ENCODE results near the gene BIRC6.

BIRC6 gene

DNA sequence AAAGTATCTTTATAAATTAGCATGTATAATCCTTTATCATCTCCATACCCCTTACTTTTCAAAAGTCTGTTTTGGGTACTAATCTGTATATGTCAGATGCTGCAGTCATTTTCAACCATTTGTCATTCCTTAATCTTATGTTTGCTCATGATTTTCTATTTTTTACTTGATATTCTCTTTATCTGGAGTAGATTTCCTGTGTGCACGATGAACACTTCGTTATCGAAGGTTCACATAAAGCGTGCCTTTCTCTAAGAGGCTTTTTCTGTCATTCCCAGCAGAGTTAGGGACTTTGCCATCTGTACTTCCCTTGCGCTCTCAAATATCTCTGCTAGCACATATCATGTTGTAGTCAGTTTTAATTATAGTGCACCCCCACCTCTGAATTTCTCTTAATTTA lies 123.2 kb downstream of the BIRC6 start:
- Mint-ChIP-seq H3K4me3 (no peak overlapping the region), H3K9me3 (no peaks in the 10 kb centered on the region), H3K4me1 (no peaks in the 10 kb centered on the region), H3K27me3 (no peaks in the 10 kb centered on the region), H3K36me3 (peaks cover 22% of the 10 kb centered on the region), H3K27ac (no peak overlapping the region)
- DNase-seq (ENCODE audit: low spot score in 2 of 2) (no peak), ATAC-seq (ENCODE audit: low read depth) (no peak)

DNA sequence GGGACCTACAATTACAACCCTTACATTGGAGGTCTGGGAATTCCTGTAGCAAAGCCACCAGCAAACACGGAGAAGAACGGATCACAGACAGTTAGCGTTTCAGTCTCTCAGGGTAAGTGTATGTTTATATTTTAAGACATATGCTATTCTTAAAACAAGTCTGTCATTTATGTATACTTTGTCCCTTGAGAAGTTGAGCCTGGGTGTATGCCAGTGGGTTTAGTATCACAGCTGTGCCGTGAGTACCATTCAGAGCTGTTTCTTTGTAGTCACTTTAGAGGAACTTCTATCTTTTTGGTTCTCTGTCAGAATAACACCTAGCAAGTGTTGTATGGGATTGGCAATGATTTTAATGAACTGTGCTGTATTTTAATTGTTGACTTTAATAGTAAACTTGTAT lies 125.6 kb downstream of the BIRC6 start:
- no peaks in the 10 kb centered on the region for H3K27me3 Mint-ChIP-seq
- no peak overlapping the region for H3K4me3 Mint-ChIP-seq
- H3K4me1 Mint-ChIP-seq: no peaks in the 10 kb centered on the region
- ATAC-seq (ENCODE audit: low read depth) (no peak), DNase-seq (ENCODE audit: low spot score in 2 of 2) (no peak)
- H3K27ac Mint-ChIP-seq: no peak overlapping the region
- peaks cover 35% of the 10 kb centered on the region for H3K36me3 Mint-ChIP-seq
- no peaks in the 10 kb centered on the region for H3K9me3 Mint-ChIP-seq

DNA sequence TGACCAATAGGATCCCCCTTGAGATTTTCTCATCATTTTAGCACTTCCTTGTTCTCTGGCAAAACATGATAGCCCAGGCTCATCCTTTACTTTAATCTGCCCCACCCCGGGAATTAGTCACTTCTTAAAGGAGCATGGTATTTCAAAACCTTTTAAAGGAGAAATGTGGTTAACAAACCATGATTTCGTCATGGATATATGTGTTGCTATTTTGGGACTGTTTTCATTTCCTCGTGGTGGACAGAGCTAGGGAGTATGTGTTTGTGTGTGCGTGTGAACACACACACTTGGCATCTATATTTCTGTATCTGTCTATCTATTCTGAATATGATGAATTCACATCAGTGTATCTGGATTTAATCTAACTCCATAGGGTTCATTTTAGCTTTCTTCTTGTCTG lies 128.1 kb downstream of the BIRC6 start:
- Mint-ChIP-seq H3K4me1 (no peaks in the 10 kb centered on the region), H3K9me3 (no peaks in the 10 kb centered on the region), H3K4me3 (no peak overlapping the region), H3K36me3 (peaks cover 37% of the 10 kb centered on the region), H3K27ac (peak overlapping the region; percentile 82), H3K27me3 (no peaks in the 10 kb centered on the region)
- DNase-seq (ENCODE audit: low spot score in 2 of 2) (no peak), ATAC-seq (ENCODE audit: low read depth) (no peak)

DNA sequence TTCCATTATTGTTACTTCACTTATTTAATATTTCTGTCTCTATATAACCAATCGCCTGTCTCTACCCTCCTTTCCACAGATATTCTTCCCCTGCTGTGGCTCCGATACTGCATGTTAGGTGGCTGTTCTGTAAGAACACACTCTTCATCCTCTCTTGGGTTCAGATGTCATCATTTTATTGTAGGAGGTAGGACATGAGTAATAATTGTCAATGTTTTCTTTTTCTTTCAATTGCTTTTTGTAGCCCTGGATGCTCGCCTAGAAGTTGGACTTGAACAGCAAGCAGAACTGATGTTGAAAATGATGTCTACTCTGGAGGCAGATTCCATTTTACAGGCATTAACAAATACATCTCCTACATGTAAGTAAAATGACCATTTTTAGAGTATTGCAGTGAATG lies 128.6 kb downstream of the BIRC6 start:
- no peak for ATAC-seq (ENCODE audit: low read depth)
- DNase-seq (ENCODE audit: low spot score in 2 of 2): no peak
- H3K36me3 Mint-ChIP-seq: peaks cover 32% of the 10 kb centered on the region
- H3K27me3 Mint-ChIP-seq: no peaks in the 10 kb centered on the region
- peak overlapping the region; percentile 82 for H3K27ac Mint-ChIP-seq
- H3K4me1 Mint-ChIP-seq: no peaks in the 10 kb centered on the region
- H3K4me3 Mint-ChIP-seq: no peak overlapping the region
- no peaks in the 10 kb centered on the region for H3K9me3 Mint-ChIP-seq

DNA sequence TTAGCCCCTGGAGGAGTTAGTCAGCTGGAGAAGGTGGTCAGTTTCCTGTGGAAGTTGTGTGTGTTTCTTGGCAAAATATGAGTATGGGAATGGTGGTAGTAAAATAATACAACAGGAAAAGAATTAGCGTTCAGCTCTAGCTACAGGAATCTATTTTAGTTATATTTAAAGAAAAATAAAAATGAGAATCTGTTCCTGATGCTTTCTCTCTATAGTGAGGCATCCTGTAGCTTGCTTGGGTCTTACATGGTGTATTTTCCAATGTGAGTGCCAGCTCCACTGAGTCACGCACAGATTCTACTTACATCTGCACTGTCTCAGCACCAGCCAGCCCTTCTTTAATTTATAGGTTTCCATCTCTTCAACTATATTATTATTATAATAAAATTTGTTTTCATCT lies 132.2 kb downstream of the BIRC6 start:
- H3K4me3 Mint-ChIP-seq: no peak overlapping the region
- ATAC-seq (ENCODE audit: low read depth) (no peak), DNase-seq (ENCODE audit: low spot score in 2 of 2) (no peak)
- H3K9me3 Mint-ChIP-seq: no peaks in the 10 kb centered on the region
- no peaks in the 10 kb centered on the region for H3K4me1 Mint-ChIP-seq
- peaks cover 27% of the 10 kb centered on the region for H3K36me3 Mint-ChIP-seq
- H3K27me3 Mint-ChIP-seq: no peaks in the 10 kb centered on the region
- H3K27ac Mint-ChIP-seq: no peak overlapping the region

GRCh38 chr2:32491346-32491745 lies 134.5 kb downstream of the BIRC6 start:
- no peak overlapping the region for H3K27ac Mint-ChIP-seq
- peaks cover 13% of the 10 kb centered on the region for H3K36me3 Mint-ChIP-seq
- no peak overlapping the region for H3K4me3 Mint-ChIP-seq
- ATAC-seq (ENCODE audit: low read depth) (no peak), DNase-seq (ENCODE audit: low spot score in 2 of 2) (no peak)
- no peaks in the 10 kb centered on the region for H3K27me3 Mint-ChIP-seq
- H3K4me1 Mint-ChIP-seq: no peaks in the 10 kb centered on the region
- no peaks in the 10 kb centered on the region for H3K9me3 Mint-ChIP-seq

- ATAC-seq (ENCODE audit: low read depth): no peak
- no peak for DNase-seq (ENCODE audit: low spot score in 2 of 2)
- Mint-ChIP-seq H3K27me3 (no peaks in the 10 kb centered on the region), H3K4me3 (no peak overlapping the region), H3K36me3 (peaks cover 16% of the 10 kb centered on the region), H3K4me1 (peaks cover 6% of the 10 kb centered on the region), H3K9me3 (no peaks in the 10 kb centered on the region), H3K27ac (no peak overlapping the region)
These were observed 138.3 kb downstream of the BIRC6 start for GRCh38 chr2:32495139-32495538.

DNA sequence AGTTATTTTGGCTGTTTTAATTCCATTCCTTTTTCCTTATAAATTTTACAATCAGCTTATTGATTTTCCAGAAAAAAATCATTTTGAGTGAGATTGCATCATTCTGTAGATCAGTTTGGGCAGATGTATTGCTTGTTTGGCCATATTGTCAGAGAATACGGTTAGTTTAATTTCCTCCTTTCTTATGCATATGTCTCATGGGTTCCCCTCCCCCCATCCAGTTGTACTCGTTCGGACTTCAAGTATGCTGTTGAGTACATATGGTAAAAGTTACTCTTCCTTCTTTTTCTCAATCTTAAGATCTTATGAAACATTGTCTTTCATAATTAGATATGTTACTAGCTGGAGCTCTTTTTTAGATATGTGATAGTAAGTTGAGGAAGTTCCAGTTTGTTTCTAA lies 139.8 kb downstream of the BIRC6 start:
- Mint-ChIP-seq H3K9me3 (no peaks in the 10 kb centered on the region), H3K36me3 (peaks cover 16% of the 10 kb centered on the region)

DNA sequence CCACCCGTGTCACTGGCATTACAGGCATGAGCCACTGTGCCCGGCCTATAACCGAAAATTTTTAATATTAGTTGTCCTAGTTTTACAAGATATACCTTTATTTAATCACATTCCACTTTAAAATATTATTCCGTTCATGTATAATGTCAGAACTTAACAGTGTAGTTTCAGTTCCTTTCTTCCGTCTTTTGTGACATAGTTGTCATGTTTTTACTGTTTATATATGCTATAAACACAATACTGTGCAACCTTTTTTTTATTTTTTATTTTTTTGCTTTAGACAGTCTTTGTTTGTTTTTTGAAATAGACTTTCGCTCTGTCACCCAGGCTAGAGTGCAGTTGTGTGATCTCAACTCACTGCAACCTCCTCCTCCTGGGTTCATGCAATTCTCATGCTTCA lies 141.5 kb downstream of the BIRC6 start:
- H3K36me3 Mint-ChIP-seq: peaks cover 18% of the 10 kb centered on the region
- peak overlapping the region; percentile 78 for H3K27ac Mint-ChIP-seq
- no peaks in the 10 kb centered on the region for H3K9me3 Mint-ChIP-seq
- DNase-seq (ENCODE audit: low spot score in 2 of 2) (no peak), ATAC-seq (ENCODE audit: low read depth) (peak; percentile 62)
- H3K4me1 Mint-ChIP-seq: peaks cover 6% of the 10 kb centered on the region
- H3K4me3 Mint-ChIP-seq: no peak overlapping the region
- no peaks in the 10 kb centered on the region for H3K27me3 Mint-ChIP-seq

More for the DNA sequence above, 139.8 kb downstream of the BIRC6 start:
- ATAC-seq (ENCODE audit: low read depth): no peak
- DNase-seq (ENCODE audit: low spot score in 2 of 2): no peak
- H3K27ac Mint-ChIP-seq: peak overlapping the region; percentile 77
- H3K4me3 Mint-ChIP-seq: no peak overlapping the region
- H3K27me3 Mint-ChIP-seq: no peaks in the 10 kb centered on the region
- H3K4me1 Mint-ChIP-seq: peaks cover 6% of the 10 kb centered on the region

GRCh38 chr2:32502941-32503340 lies 146.1 kb downstream of the BIRC6 start:
- ATAC-seq (ENCODE audit: low read depth): no peak
- Mint-ChIP-seq H3K4me3 (no peak overlapping the region), H3K36me3 (peaks cover 19% of the 10 kb centered on the region), H3K27me3 (no peaks in the 10 kb centered on the region), H3K9me3 (no peaks in the 10 kb centered on the region), H3K4me1 (peaks cover 11% of the 10 kb centered on the region), H3K27ac (no peak overlapping the region)
- no peak for DNase-seq (ENCODE audit: low spot score in 2 of 2)

DNA sequence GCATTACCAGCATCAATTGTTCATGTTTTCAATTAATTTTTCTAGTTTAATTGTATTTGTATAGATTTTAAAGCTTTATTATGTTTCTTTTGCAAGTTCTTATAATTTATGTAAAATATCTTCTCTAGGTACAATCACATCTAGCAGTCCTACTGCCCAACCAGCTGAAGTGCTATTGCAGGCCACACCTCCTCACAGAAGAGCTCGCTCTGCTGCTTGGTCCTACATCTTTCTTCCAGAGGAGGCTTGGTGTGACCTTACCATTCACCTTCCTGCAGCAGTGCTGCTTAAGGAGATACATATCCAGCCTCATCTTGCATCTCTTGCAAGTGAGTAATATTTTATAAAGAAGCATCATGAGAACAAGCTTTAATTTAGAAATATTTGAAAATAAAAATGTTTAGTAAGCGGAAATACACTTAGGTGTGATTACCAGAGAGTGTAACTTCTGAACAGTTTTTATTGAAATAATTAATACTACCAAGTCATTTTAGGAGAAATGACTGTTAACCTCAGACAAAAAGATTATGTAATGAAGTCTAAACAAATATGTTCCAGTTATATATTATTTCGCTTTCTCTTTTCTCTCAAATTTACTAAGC lies 148.2 kb downstream of the BIRC6 start:
- no peak for DNase-seq (ENCODE audit: low spot score in 2 of 2)
- Mint-ChIP-seq H3K9me3 (no peaks in the 10 kb centered on the region), H3K27me3 (no peaks in the 10 kb centered on the region), H3K27ac (no peak overlapping the region), H3K4me1 (peaks cover 4% of the 10 kb centered on the region), H3K36me3 (peaks cover 19% of the 10 kb centered on the region), H3K4me3 (no peak overlapping the region)
- no peak for ATAC-seq (ENCODE audit: low read depth)

DNA sequence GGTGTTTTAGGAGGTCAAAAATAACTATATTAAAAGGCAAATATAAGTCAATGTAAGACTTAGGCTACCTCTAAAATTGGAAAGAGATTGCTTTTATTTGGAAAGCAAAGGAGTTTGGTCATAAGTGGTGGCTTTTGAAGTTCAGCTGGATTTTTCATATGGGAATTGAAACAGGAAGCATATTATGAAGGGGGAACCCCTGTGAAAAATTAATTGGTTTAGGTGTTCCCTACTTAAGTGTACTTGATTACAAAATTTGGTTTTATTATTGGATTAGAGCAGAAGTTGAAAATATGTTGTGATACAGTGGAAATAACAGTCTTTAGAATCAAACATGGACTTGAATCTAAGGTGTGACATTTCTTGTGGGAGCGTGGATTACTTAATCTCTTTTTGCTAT lies 149.6 kb downstream of the BIRC6 start:
- DNase-seq (ENCODE audit: low spot score in 2 of 2) (no peak), ATAC-seq (ENCODE audit: low read depth) (no peak)
- no peaks in the 10 kb centered on the region for H3K27me3 Mint-ChIP-seq
- peaks cover 22% of the 10 kb centered on the region for H3K36me3 Mint-ChIP-seq
- H3K9me3 Mint-ChIP-seq: no peaks in the 10 kb centered on the region
- peaks cover 4% of the 10 kb centered on the region for H3K4me1 Mint-ChIP-seq
- no peak overlapping the region for H3K4me3 Mint-ChIP-seq
- H3K27ac Mint-ChIP-seq: peak overlapping the region; percentile 79

DNA sequence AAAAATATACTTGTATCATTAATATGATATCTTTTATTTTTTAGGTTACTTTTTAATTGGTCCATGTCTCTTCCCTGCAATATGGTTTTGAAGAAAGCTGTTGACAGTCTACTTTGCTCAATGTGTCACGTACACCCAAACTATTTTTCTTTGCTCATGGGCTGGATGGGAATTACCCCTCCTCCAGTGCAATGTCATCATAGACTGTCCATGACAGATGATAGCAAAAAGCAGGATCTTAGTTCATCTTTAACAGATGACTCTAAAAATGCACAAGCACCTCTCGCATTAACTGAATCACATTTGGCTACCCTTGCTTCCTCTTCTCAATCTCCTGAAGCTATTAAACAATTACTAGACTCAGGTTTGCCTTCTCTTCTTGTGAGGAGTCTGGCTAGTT lies 158.1 kb downstream of the BIRC6 start:
- Mint-ChIP-seq H3K36me3 (peaks cover 23% of the 10 kb centered on the region), H3K4me1 (no peaks in the 10 kb centered on the region)

GRCh38 chr2:32516567-32516966 lies 159.7 kb downstream of the BIRC6 start:
- no peak overlapping the region for H3K27ac Mint-ChIP-seq

More for the DNA sequence above, 158.1 kb downstream of the BIRC6 start:
- DNase-seq (ENCODE audit: low spot score in 2 of 2): no peak
- no peak for ATAC-seq (ENCODE audit: low read depth)
- no peaks in the 10 kb centered on the region for H3K27me3 Mint-ChIP-seq
- H3K27ac Mint-ChIP-seq: no peak overlapping the region
- no peak overlapping the region for H3K4me3 Mint-ChIP-seq
- H3K9me3 Mint-ChIP-seq: no peaks in the 10 kb centered on the region

GRCh38 chr2:32522770-32523169 lies 165.9 kb downstream of the BIRC6 start:
- Mint-ChIP-seq H3K9me3 (no peaks in the 10 kb centered on the region), H3K27me3 (no peaks in the 10 kb centered on the region), H3K4me1 (no peaks in the 10 kb centered on the region), H3K4me3 (no peak overlapping the region), H3K27ac (peak overlapping the region; percentile 37), H3K36me3 (peaks cover 36% of the 10 kb centered on the region)
- no peak for DNase-seq (ENCODE audit: low spot score in 2 of 2)
- ATAC-seq (ENCODE audit: low read depth): no peak

More at GRCh38 chr2:32516567-32516966, 159.7 kb downstream of the BIRC6 start:
- Mint-ChIP-seq H3K4me1 (no peaks in the 10 kb centered on the region), H3K27me3 (no peaks in the 10 kb centered on the region), H3K4me3 (no peak overlapping the region), H3K36me3 (peaks cover 23% of the 10 kb centered on the region), H3K9me3 (no peaks in the 10 kb centered on the region)
- no peak for ATAC-seq (ENCODE audit: low read depth)
- no peak for DNase-seq (ENCODE audit: low spot score in 2 of 2)

Data from memory B cell (primary cell).